Ovary (tissue), 3 donors: Measurements from ENCODE around the gene YDJC.

Source experiments
- CTCF ChIP-seq, 3 donors: fragments of 450-650 bp in 2 of 3; fragments of 200-600 bp in 1 of 3; IDR thresholded peaks; one replicate each; pipeline versions ENCODE4 v1.5.1 to v1.8.0; 2016 to 2022; ENCODE audit warnings: antibody characterized with exemption in 3 of 3, mild to moderate bottlenecking in 1 of 3
- EP300 ChIP-seq: sonication (generic); formaldehyde crosslinking; IDR thresholded peaks from one replicate; pipeline ENCODE4 v1.6.1; 2017; ENCODE audit warnings: antibody characterized with exemption
- POLR2A ChIP-seq: fragments of 450-650 bp; IDR thresholded peaks from one replicate; pipeline ENCODE4 v1.6.1; 2017; ENCODE audit warnings: antibody characterized with exemption, mild to moderate bottlenecking, moderate library complexity
- donor health status: DM: no; HTN: no; CAD: no.

GRCh38 chr22:21613553-21614233 lies 16.1 kb downstream of the YDJC start:
- TF ChIP-seq CTCF (IDR thresholded peaks at IDR 0.05), result no peak
- no peak for TF ChIP-seq POLR2A
- no peak for TF ChIP-seq EP300
